HG02759 (cell line): Measurements from ENCODE around the gene C12orf75.
"Not testable (repeated sequence)": the region's sequence is repeated elsewhere in the genome, so short reads cannot be mapped to it uniquely, and the experiment has no call there.

Experiments
- ATAC-seq: cut with Tn5 transposase; IDR thresholded peaks from one replicate; pipeline ENCODE4 v1.9.1; 2021; ENCODE audit warnings: mild to moderate bottlenecking, moderate library complexity; ENCODE audit not compliant: unreplicated experiment

Gene C12orf75

GRCh38 chr12:105368047-105368646 lies 37.7 kb downstream of the C12orf75 start:
- ATAC-seq = no peak

GRCh38 chr12:105369014-105369413 lies 38.5 kb downstream of the C12orf75 start:
- no peak for ATAC-seq

GRCh38 chr12:105374303-105374702 lies 43.8 kb downstream of the C12orf75 start:
- ATAC-seq = no peak

- ATAC-seq = no peak
These were observed 46.6 kb downstream of the C12orf75 start for GRCh38 chr12:105377077-105377476.

GRCh38 chr12:105378911-105379310 lies 48.4 kb downstream of the C12orf75 start:
- no peak for ATAC-seq

- ATAC-seq = no peak
These were observed 52.5 kb downstream of the C12orf75 start for GRCh38 chr12:105382771-105383622.

- ATAC-seq = no peak
These were observed 53.7 kb downstream of the C12orf75 start for GRCh38 chr12:105384220-105384619.

- no peak for ATAC-seq
These were observed 54.5 kb downstream of the C12orf75 start for GRCh38 chr12:105384916-105385535.

GRCh38 chr12:105386431-105386830 lies 55.9 kb downstream of the C12orf75 start:
- ATAC-seq = no peak

- ATAC-seq = no peak
These were observed 60.7 kb downstream of the C12orf75 start for GRCh38 chr12:105391231-105391630.

GRCh38 chr12:105393587-105393986 lies 63.1 kb downstream of the C12orf75 start:
- ATAC-seq = no peak

GRCh38 chr12:105396024-105396423 lies 65.5 kb downstream of the C12orf75 start:
- ATAC-seq = no peak

- ATAC-seq = no peak
These were observed 66.5 kb downstream of the C12orf75 start for GRCh38 chr12:105396983-105397382.

GRCh38 chr12:105398930-105399329 lies 68.4 kb downstream of the C12orf75 start:
- ATAC-seq = no peak

GRCh38 chr12:105399428-105400081 lies 69.1 kb downstream of the C12orf75 start:
- no peak for ATAC-seq

GRCh38 chr12:105400227-105400626 lies 69.7 kb downstream of the C12orf75 start:
- ATAC-seq = no peak

GRCh38 chr12:105401198-105401597 lies 70.7 kb downstream of the C12orf75 start:
- ATAC-seq = no peak

GRCh38 chr12:105402366-105402765 lies 71.9 kb downstream of the C12orf75 start:
- ATAC-seq = no peak

GRCh38 chr12:105403095-105403494 lies 72.6 kb downstream of the C12orf75 start:
- ATAC-seq = no peak

- ATAC-seq = not testable (repeated sequence)
These were observed 73.6 kb downstream of the C12orf75 start for GRCh38 chr12:105404134-105404533.

- ATAC-seq = no peak
These were observed 76.0 kb downstream of the C12orf75 start for GRCh38 chr12:105406497-105406896.
